GM19455 (cell line): ENCODE data around the gene HOXB5.

Experiments used
- ATAC-seq: cut with Tn5 transposase; IDR thresholded peaks from one replicate; pipeline ENCODE4 v1.9.1; 2021; ENCODE audit not compliant: unreplicated experiment

Gene HOXB5

DNA sequence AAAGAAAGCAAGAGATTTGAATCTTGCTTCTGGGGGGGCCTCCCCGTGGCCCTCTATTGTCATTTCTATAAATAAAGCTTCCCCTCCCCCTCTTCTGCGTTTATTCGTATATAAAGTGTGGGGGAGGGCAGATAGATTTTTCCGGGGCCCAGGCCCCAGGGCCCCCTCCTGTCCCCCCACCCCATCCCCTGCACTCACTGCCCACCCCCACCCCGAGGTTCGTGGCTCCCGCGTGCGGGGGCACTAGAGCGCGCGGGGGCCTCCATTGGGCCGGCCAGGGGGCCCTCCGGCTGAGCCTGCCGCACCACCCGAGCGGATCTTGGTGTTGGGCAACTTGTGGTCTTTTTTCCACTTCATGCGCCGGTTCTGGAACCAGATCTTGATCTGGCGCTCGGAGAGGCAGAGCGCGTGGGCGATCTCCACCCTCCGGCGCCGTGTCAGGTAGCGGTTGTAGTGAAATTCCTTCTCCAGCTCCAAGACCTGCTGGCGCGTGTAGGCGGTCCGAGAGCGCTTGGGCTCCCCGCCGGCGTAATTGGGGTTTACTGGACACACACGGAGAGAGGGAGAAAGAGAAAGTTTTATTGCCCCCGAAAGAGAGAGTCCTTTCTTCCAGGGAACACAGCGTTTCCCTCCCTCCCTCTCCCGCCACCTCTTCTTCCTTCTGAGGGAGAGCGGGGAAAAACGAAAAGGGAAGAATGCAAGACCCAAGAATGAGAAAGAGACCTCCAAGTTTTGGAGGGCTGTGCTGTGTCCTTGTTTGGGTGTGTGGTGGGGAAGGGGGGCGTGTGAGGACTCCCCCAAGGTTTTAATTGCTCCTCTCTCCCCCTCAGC lies 16.9 kb downstream of the HOXB5 start:
- ATAC-seq = no peak

DNA sequence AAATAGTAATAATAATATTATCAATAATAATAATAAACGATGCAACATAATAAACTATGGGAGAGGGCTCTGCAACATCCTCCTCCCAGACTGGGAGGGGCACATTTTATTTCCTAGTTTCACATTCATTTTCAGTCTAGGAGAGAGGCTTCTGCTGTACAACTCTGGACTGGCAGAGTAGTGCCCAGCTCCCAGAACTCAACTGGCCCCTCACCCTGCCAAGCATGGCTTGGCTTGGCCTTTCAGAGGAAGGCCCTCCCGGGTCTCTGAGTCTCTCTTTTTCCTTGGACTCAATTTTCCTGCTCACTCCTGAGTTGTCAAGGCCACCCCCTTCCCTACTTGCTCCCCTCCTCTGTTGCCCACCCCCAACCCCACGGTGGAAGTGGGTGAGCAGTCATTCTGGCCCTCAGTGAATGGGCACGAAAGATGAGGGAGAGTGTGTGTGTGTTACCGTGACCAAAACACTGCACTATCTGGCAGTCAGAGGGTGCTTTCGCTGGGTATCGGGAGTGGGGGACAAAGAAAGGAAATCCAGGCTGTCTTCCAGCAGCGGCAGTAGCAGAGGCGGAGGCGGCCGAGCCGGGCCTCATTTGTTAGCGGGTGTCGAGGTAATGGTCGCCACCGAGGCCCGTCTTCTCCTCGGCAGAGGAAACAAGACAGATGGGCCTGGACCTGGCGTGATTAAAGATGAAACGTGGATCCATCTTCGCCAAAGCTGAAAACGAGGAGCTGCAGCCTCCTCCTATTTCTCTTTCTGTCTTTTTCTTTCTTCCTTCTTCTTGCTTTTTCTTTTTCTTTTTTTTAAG lies 17.7 kb downstream of the HOXB5 start:
- no peak for ATAC-seq

GRCh38 chr17:48575066-48575582 lies 18.5 kb downstream of the HOXB5 start:
- ATAC-seq = no peak

DNA sequence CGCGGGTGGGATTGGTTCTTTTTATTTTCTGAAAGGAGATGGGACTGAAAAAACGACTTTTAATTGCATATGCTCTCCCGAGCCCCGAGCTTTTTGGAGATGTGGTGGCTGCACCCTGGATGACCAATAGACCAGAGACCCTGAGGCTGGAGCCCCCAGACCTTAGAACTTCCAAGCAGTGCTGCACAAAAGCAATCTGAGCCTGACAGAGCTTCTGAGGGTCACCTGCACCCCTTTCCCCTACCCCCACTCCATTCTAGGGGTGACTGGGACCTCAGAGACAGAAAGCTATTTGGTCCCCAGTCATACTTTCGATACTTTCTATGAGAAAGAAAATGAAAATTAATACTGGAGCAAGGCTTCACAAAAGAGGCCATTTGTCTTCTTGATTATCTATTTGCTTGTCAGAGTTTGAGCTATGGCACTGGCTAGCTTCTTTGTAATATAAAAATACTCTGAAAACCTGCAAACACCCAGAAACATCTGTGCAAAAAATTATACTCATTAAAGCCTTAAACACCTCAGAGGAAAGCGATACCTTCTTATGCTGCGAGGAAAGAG lies 19.0 kb downstream of the HOXB5 start:
- ATAC-seq = no peak

GRCh38 chr17:48571826-48572417 lies 21.7 kb downstream of the HOXB5 start:
- no peak for ATAC-seq

GRCh38 chr17:48571024-48571818 lies 22.4 kb downstream of the HOXB5 start:
- no peak for ATAC-seq

DNA sequence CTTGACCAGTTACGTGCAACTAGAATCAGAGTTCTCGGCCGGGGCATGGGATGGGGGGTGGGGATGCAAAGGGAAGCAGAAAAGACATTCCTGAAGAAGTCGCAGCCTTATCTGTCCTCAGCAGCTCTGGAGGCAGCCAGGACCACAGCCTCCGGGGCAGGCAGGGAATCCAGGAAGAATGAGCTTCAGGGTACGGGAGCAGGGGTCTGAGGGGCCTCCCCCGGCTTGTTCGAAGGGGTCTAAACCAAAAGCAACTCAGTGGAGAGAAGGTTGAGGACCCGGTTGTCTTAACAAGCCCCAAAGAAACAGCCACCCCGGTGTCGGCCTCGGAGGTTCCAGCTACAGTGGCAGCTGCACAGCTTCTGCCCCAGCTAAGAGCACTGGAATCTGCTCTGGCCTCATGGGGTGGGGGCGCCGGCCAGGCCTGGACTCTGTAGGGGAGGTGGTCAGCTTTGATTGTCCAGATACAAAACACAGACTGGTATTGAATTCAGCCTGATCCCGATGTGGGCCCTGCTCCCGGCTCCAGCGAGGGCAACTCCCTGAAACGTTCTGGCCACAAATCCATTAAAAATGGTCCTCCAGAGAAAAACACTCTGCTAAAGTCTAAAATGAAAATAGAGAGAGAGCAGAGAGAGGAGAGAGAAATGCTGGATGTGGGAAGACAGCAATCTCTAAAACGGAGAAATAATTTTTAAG lies 23.1 kb downstream of the HOXB5 start:
- no peak for ATAC-seq

- no peak for ATAC-seq
These were observed 23.8 kb downstream of the HOXB5 start for GRCh38 chr17:48569674-48570324.

DNA sequence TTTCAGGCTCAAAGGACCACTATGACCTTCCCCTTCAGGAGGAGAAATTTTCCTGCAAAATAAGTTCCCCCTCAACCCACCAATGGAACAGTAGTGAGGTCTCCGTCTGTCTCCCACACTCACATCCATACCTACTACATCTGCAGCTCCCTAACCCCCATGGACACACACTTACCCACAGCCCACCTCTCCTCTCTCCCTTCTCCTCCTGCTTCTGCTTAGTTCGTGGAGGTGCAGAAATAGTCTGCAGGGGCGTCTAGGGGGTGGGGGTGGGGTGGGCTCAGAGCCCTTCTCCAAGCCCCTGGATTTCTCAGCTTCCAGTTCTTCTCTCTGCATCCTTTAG lies 24.4 kb downstream of the HOXB5 start:
- no peak for ATAC-seq

GRCh38 chr17:48568499-48569239 lies 24.9 kb downstream of the HOXB5 start:
- no peak for ATAC-seq

GRCh38 chr17:48567646-48568354 lies 25.8 kb downstream of the HOXB5 start:
- no peak for ATAC-seq

GRCh38 chr17:48567209-48567608 lies 26.4 kb downstream of the HOXB5 start:
- no peak for ATAC-seq

DNA sequence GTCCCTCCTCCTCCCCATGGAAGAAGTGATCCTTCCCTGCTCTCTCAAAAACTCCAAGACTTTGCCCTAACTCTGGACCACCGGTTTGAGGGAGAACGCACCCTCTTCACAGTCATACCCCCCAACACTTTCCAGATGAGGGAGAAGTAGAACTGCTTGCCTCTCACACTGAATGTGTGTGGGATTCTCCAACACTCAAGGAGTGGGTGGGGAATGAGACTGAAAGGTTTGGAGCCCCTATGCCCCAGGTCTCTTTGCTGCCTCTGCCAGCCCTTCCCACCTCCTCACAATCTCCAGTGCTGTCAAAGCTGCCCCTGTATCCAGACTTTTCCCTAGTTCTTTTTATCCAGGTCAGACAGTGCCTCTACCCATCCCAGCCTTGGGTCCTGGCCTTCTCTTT lies 26.9 kb downstream of the HOXB5 start:
- ATAC-seq = no peak

GRCh38 chr17:48565925-48566710 lies 27.5 kb downstream of the HOXB5 start:
- no peak for ATAC-seq

DNA sequence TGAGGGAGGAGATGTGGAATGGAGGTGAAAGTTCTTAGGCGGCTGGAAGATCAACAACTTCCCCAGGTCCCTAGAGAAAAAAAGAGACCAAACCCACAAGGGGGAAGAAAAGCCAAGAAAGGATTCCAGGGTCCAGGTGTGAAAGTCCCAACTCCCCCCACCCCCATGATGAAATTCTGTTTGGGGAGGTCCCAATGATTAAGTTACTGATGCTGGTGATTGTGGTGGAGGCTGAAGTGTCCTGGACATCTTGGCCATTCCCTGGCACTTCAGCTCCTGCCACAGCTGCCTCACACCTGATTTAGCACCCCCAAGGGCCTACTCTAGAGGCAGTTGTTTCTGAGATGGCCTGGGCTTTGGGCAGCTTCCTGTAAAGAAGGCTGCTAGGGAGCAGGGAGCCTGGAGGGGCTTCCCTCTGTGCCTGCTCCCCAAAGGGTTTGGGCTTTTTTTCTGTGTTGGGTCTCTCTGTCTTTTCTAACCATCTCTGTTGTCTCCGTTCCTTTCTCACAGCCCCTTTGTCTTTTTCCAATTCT lies 28.5 kb downstream of the HOXB5 start:
- ATAC-seq = no peak

- ATAC-seq = no peak
These were observed 29.2 kb downstream of the HOXB5 start for GRCh38 chr17:48564188-48565021.
